ENCODE data around the gene LIMK1. TPM values are rescaled to one million over a fixed set of nuclear protein-coding genes. Genes with fewer than 3 reads are reported as not detected.

LIMK1 gene
- total and polyA plus RNA-seq, 2 of the 4 experiments (the other 2 are of a cell fraction) = 25.8 to 48.0 TPM

- Histone ChIP-seq H4K20me1 (ENCODE audit: insufficient read depth, low read length) (peaks cover 5% of the 10 kb centered on the region; the same call in 1 of the 2 replicates), H3K14ac (replicated peaks; ENCODE audit: low read depth, low read length) (peak overlapping the region; percentile 13; the same call in 1 of the 2 replicates), H3K36me3 (ENCODE audit: control insufficient read depth, insufficient read depth, low read length) (peaks cover 22% of the 10 kb centered on the region), H3K9ac (ENCODE audit: low read depth, low read length) (no peak overlapping the region), H2BK120ac (ENCODE audit: low read depth, low read length) (peak overlapping the region; percentile 92), H3K4me2 (ENCODE audit: low read depth, low read length) (no peak overlapping the region), H2BK20ac (ENCODE audit: low read depth, low read length) (peak overlapping the region; percentile 44; the same call in 1 of the 2 replicates), H3K18ac (ENCODE audit: low read depth, low read length) (no peak overlapping the region), H3K4me1 (ENCODE audit: control insufficient read depth, insufficient read depth, low read length) (peaks cover 22% of the 10 kb centered on the region), H4K5ac (ENCODE audit: low read depth, low read length) (no peak overlapping the region), H3K4ac (ENCODE audit: low read depth, low read length) (peak overlapping the region; percentile 96), H4K8ac (ENCODE audit: low read depth in 2 of 2, low read length in 2 of 2) (peak overlapping the region in 1 of 2 experiments; percentile 72; a peak in 1 of 4 replicates), H2BK15ac (ENCODE audit: low read depth, low read length) (no peak overlapping the region), H2AFZ (replicated peaks; ENCODE audit: low read length, poor library complexity) (peak overlapping the region; percentile 61), H3K27me3 (ENCODE audit: control insufficient read depth, insufficient read depth, low read length) (no peaks in the 10 kb centered on the region), H4K91ac (ENCODE audit: insufficient read depth, low read depth, low read length) (peak overlapping the region; percentile 70; the same call in 1 of the 2 replicates), H3K9me3 (ENCODE audit: control insufficient read depth, insufficient read depth, low read length) (peaks cover 4% of the 10 kb centered on the region), H3K4me3 (ENCODE audit: insufficient read depth, low read depth, low read length) (no peak overlapping the region), H2BK5ac (ENCODE audit: low read depth, low read length, poor library complexity, severe bottlenecking) (no peak overlapping the region), H3K56ac (ENCODE audit: extremely low read depth, insufficient read depth, low read length) (no peak overlapping the region), H2AK5ac (ENCODE audit: low read depth, low read length) (peak overlapping the region; percentile 91; the same call in 1 of the 2 replicates), H3K79me1 (ENCODE audit: low read depth in 1 of 2, low read length in 2 of 2) (peaks cover 28 to 79% of the 10 kb centered on the region in 2 experiments), H3K23ac (ENCODE audit: low read depth, low read length) (no peak overlapping the region), H3K27ac (ENCODE audit: insufficient read depth, low read length) (no peak overlapping the region; the same call in 1 of the 2 replicates), H2AK9ac (replicated peaks; ENCODE audit: low read depth, low read length, poor library complexity) (peak overlapping the region; percentile 92), H3K9me1 (ENCODE audit: insufficient read depth, low read length) (peaks cover 3% of the 10 kb centered on the region; the same call in 1 of the 2 replicates)
- 65% methylated on average over 5 of the region's 13 CpGs; no CpG with 5 or more reads in 1 of the 2 experiments for WGBS, 2 experiments (ENCODE audit: extremely low coverage in 2 of 2, insufficient read length in 1 of 2)
- no TSS peak for BruUV-seq (replicated peaks)
- intact Hi-C loops (cut with micrococcal nuclease) = no loop called here
- CTCF ChIA-PET = no interaction called here
- DNase-seq (no peak), ATAC-seq (ENCODE audit: low read depth) (no peak)
- in situ Hi-C loops (cut with MboI; ENCODE audit: low sequenced_read_pairs) = no loop called here
- TF ChIP-seq CEBPB (IDR thresholded peaks at IDR 0.05; ENCODE audit: low read depth, low read length) (no peak), RFX5 (IDR thresholded peaks at IDR 0.05; ENCODE audit: low read depth, low read length) (no peak), RAD21 (IDR thresholded peaks at IDR 0.05; ENCODE audit: low read length) (no peak), FOS (IDR thresholded peaks at IDR 0.05; ENCODE audit: low read depth, low read length) (no peak), BHLHE40 (IDR thresholded peaks at IDR 0.05; ENCODE audit: low read depth, low read length) (no peak)
- POLR2A ChIA-PET (ENCODE audit: unreplicated experiment) = no interaction called here
- dilution Hi-C loops (cut with HindIII; ENCODE audit: low sequenced_read_pairs, unreplicated experiment) = no loop called here
These were observed 8.8 kb downstream of the LIMK1 start for GRCh38 chr7:74092321-74092963.

All from IMR-90 (cell line).